ENCODE measurements around the gene ATP8B1.
"Not testable (repeated sequence)": the region's sequence is repeated elsewhere in the genome, so short reads cannot be mapped to it uniquely, and the experiment has no call there.

Gene ATP8B1

GRCh38 chr18:57803103-57803969 lies at the start of gene ATP8B1:
TSS of gene ATP8B1 (minus strand) at chr18:57803315. CDS start at chr18:57731807, 71,508 bp downstream.
- DNase-seq (ENCODE audit: low read depth in 2 of 2) = no peak

GRCh38 chr18:57850063-57850462 lies 46.9 kb upstream of the ATP8B1 start:
- DNase-seq (ENCODE audit: low read depth in 2 of 2) = no peak

DNA sequence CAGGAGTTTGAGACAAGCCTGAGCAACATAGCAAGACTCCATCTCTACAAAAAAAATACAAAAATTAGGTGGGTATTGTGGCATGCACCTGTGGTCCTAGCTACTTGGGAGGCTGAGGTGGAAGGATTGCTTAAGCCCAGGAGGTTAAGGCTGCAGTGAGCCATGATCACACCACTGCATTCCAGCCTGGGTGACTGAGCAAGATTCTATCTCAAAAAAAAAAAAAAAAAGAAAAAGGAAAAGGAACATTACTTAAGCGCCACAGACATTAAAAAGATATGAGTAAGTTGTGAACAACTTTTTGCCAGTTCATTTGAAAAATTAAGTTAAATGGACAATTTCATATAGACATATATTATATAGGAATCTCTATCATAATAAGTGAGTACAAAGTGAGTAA lies 45.3 kb upstream of the ATP8B1 start:
- not testable (repeated sequence) for DNase-seq (ENCODE audit: low read depth in 2 of 2)

DNA sequence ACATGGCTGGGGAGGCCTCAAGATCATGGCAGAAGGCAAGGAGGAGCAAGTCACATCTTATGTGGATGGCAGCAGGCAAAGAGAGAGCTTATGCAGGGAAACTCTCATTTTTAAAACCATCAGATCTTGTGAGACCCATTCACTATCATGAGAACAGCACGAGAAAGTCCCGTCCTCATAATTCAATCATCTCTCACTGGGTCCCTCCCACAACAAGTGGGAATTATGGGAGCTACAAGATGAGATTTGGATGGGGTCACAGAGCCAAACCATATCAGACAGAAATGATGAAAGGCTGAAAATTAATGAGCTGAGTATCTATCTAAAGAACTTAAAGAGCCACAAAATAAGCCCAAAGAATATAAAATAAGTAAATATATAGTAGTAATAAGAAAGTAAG lies 44.3 kb upstream of the ATP8B1 start:
- DNase-seq (ENCODE audit: low read depth in 2 of 2) = not testable (repeated sequence)

- no peak for DNase-seq (ENCODE audit: low read depth in 2 of 2)
Measured at GRCh38 chr18:57846258-57846657, 43.1 kb upstream of the ATP8B1 start.

DNA sequence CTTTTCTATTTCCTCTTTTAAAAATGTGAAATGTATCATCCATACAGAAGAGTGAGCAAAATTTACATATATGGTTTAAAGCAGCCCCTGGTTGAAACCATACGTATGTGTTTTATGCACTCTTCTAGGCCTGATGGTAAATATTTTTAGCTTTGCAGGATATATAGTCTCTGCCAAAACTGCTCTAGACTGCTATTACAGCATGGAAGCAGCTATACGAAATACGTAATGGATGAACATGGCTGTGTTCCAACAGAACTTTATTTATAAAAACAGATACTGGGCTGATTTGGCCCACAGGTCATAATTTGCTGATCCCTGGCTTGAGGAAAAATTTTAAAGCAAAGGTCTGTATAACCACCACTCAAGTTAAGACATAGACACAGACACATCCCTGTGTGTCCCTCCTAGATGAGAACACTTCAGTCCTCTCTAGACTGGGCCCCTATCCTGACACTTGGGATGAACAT lies 42.5 kb upstream of the ATP8B1 start:
- no peak for DNase-seq (ENCODE audit: low read depth in 2 of 2)

DNA sequence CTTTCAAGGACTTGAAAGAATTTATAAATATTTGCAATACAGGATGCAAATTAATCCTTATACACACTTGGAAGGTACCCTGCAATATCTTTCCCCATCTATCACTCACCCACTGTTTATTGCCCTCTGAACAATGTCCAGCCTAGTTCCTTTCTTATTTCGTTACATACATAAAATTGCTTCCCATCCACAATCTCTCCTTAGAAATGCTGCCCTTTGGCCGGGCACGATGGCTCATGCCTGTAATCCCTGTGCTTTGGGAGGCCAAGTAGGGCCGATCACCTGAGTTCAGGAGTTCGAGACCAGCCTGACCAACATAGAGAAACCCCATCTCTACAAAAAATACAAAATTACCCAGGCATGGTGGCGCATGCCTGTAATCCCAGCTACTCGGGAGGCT lies 41.2 kb upstream of the ATP8B1 start:
- DNase-seq (ENCODE audit: low read depth in 2 of 2) = no peak

- no peak for DNase-seq (ENCODE audit: low read depth in 2 of 2)
Measured at GRCh38 chr18:57843386-57843785, 40.3 kb upstream of the ATP8B1 start.

- no peak for DNase-seq (ENCODE audit: low read depth in 2 of 2)
Measured at GRCh38 chr18:57841568-57841967, 38.5 kb upstream of the ATP8B1 start.

DNA sequence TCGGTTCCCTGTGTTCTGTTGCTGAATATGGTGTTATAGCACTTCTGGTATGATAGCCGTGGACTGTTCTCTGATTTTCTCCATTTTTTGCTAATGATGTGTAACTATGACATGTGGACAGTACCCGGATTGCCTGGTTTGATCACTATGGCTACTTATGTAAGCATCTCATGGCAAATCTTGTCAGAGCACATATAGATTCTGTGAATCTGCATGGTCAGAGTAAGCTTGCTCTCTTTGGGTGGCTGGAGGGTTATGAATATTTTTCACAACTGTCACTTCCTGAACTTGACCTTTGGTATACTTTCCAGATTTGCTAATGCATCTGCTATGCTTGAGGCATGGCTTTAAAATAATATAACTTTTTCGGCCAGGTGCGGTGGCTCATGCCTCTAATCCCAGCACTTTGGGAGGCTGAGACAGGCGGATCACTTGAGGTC lies 36.8 kb upstream of the ATP8B1 start:
- DNase-seq (ENCODE audit: low read depth in 2 of 2) = no peak

DNA sequence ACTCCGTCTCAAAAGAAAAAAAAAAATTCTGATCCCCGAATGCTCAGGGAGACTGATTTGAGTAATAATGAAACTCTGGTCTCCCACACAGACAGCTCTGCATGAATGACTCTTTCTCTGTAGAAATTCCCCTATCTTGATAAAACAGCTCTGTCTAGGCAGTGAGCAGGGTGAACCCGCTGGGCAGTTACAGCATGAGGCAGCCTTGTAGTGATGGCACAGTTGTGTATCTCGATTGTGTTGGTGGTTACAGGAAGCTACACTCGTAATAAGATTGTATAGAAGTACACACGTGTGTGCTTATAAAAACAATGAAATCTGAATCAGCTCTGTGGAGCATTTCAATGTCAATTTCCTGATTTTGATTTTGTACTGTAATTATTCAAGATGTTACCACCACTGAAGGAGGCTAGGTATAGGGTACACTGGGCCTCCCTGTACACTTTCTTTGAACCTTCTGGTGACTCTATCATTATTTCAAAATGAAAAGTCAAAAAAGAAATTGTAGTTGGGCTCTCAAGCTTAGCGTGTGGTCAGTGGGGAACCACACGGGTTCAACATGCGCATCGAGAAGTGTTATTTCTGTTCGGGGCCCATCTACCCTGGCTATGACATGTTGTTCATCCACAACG lies 34.9 kb upstream of the ATP8B1 start:
- peak; percentile 23 to 27 for DNase-seq (ENCODE audit: low read depth in 2 of 2)

GRCh38 chr18:57836557-57836956 lies 33.4 kb upstream of the ATP8B1 start:
- no peak for DNase-seq (ENCODE audit: low read depth in 2 of 2)

DNA sequence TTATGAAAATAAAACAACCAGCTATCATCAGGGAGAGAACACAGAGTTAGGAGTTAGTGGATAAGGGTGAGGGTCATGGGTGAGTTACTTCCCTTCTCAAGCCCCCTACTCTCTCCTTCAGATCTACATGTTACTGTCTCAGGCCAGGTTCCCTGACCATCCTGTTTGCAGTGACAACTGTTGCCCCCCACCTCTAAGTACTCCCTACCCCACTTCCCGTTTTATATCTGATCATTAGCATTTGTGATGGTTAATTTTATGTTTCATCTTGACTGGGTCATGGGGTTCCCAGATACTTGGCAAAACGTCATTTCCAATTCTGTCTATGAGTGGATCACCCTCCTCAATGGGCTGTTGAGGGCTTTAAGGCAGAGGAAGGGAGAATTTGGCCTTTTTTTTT lies 32.8 kb upstream of the ATP8B1 start:
- DNase-seq (ENCODE audit: low read depth in 2 of 2) = no peak

GRCh38 chr18:57834616-57835015 lies 31.5 kb upstream of the ATP8B1 start:
- DNase-seq (ENCODE audit: low read depth in 2 of 2) = no peak

DNA sequence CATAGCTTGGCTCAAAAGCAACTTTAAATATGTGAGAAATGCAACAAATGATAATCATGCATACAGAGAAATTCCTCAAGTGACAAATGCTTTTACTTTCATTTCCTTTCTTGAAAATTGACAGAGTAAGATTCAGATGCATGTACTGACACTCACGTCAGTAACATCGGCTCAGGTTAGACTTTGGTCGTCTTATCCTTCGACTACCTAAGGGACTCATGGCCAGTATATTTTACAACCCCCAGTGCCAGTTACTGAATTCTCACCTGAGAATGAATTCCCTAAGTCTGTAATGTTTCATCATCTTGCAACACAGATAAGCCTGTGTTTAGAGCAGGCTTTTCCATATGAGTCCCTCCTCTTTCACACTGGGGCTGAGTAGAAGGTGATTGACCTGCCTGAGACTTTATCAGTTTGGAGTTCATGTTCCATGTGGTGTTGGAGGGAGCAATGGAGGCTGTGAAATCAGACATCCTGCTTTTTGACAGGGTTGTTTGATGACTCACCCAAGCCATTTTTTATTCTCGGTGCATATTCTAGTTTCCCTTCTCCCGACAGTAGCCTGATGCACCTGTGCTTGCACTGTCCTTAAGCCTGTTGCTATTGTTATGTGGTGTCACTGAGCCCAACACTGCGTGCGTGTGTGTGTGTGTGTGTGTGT lies 30.5 kb upstream of the ATP8B1 start:
- no peak for DNase-seq (ENCODE audit: low read depth in 2 of 2)

DNA sequence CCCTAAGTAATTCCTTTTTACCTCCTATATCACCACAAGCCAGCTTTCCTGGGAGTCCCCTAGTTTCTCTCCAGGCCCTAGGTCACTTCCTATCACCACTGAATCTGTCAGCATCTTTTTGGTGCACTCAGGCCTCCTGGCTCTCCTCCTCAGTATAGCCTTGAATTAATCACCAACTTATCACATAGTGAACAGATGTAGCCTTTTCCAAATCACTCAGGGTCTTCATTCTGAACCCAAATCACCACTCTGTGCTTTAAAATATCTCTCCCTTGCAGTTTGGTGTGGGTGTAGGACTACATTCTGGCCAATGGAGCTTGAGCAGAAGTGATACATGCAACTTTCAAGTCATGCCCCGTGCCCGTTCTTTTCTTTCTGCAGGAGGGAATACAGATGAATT lies 29.6 kb upstream of the ATP8B1 start:
- DNase-seq (ENCODE audit: low read depth in 2 of 2) = no peak

DNA sequence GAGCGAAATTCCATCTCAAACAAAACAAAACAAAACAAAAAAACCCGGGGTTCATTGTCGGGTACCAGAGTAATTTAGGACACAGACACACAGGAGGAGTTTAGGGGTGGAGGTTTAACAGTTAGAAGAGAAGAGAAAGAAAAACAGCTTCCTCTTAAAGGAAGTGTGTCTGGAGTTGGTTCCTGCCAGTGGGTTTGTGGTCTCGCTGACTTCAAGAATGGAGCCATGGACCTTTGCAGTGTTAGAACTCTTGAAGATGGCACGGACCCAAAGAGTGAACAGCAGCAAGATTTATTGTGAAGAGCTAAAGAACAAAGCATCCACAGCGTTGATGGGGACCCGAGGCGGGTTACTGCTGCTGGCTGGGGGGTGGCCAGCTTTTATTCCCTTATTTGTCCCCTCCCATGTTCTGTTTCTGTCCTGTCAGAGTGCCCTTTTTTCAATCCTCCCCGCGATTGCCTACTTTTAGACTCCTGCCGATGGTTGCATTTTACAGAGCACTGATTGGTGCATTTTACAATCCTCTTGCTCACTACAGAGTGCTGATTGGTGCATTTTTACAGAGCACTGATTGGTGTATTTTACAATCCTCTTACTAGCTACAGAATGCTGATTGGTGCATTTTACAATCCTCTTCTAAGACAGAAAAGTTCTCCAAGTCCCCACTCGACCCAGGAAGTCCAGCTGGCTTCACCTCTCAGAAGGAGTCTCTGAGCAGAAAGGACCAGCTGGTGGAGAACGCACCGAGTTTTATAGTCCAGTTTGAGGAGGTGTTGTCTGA lies 28.7 kb upstream of the ATP8B1 start:
- no peak for DNase-seq (ENCODE audit: low read depth in 2 of 2)

GRCh38 chr18:57827646-57828045 lies 24.5 kb upstream of the ATP8B1 start:
- no peak for DNase-seq (ENCODE audit: low read depth in 2 of 2)

GRCh38 chr18:57826252-57826651 lies 23.1 kb upstream of the ATP8B1 start:
- no peak for DNase-seq (ENCODE audit: low read depth in 2 of 2)

DNA sequence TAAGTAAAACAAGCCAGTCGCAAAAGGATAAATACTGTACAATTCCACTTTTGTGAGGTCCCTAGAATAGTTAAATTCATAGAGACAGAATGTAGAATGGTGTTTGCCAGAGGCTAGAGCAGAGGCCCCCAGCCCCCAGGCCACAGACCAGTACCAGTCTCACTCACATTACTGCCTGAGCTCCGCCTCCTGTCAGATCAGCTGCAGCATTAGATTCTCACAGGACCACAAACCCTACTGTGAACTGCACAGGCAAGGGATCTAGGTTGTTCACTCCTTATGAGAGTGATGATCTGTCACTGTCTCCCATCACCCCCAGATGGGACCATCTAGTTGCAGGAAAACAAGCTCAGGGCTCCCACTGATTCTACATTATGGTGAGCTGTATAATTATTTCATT lies 17.5 kb upstream of the ATP8B1 start:
- DNase-seq (ENCODE audit: low read depth in 2 of 2) = not testable (repeated sequence)

DNA sequence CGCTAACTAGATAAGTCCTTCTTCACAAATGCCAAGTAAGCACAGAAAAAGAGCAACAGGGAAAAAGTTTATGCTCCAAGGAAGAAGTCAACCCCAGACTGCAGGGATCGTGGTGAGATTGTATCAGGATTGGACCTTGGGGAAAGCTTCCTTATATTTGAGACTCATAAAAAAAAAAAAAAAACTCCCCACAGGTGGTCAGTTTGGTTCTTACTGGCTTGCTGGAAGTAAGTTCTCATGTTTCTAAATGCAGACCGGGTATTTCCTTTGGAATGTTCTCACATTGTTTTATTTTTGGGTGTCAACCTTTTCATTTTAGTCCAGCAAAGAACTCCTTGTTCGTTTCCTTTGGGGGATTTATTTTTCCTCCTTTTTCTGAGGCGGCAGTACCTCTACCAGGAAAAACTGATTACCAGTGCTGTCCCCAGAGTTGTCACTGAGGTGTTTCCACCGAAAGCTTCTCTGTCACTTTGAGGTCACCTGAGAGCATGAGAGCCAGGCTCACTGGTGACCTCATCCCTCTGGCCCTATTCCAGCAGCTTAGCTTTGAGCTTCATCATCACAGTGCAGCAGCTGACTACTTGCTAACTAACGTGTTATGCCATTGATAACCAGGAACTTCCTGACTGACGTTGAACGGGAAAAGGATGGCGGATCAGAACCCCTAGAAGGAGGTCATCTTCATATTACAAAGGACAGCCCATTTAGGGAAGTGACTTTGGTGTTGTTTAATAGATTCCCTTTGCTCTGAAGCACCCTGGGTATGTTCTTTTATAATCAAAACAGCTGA lies 16.8 kb upstream of the ATP8B1 start:
- no peak for DNase-seq (ENCODE audit: low read depth in 2 of 2)

Measured in stimulated activated CD8-positive, alpha-beta memory T cell treated with anti-CD3 and anti-CD28 coated beads, Interleukin-2, amount 100 ng/mL, for 48 hours (primary cell).